ENCODE data around the gene YIPF6. TPM values are rescaled to one million over a fixed set of nuclear protein-coding genes. Genes with fewer than 3 reads are reported as not detected.
"Not testable (repeated sequence)": the region's sequence is repeated elsewhere in the genome, so short reads cannot be mapped to it uniquely, and the experiment has no call there.

YIPF6 gene
- total RNA-seq, 1 donor from 2014 or later, result 29.4 TPM

- intact Hi-C loops (cut with DNase I), result no loop called here
- no peak for DNase-seq (ENCODE audit: low spot score)
Observed at GRCh38 chrX:68499543-68500504, 973 bp downstream of the YIPF6 start.

GRCh38 chrX:68503836-68504636, 5.2 kb downstream of the YIPF6 start:
- DNase-seq (ENCODE audit: low spot score), result no peak
- intact Hi-C loops (cut with DNase I), result no loop called here

- intact Hi-C loops (cut with DNase I), result no loop called here
- DNase-seq (ENCODE audit: low spot score), result no peak
Observed at GRCh38 chrX:68506649-68507048, 7.8 kb downstream of the YIPF6 start.

- DNase-seq (ENCODE audit: low spot score), result no peak
- intact Hi-C loops (cut with DNase I), result no loop called here
Observed at GRCh38 chrX:68508799-68509198, 9.9 kb downstream of the YIPF6 start.

- DNase-seq (ENCODE audit: low spot score), result no peak
- intact Hi-C loops (cut with DNase I), result loop anchor here (5.0 to 10.0 kb wide), 2 partner anchors 201 to 294 kb away; no protein-coding TSS in a partner anchor
Observed at GRCh38 chrX:68511255-68511654, 12.4 kb downstream of the YIPF6 start.

GRCh38 chrX:68524680-68525079, 25.8 kb downstream of the YIPF6 start:
- not testable (repeated sequence) for DNase-seq (ENCODE audit: low spot score)

GRCh38 chrX:68532831-68533533, 34.1 kb downstream of the YIPF6 start:
- no peak for DNase-seq (ENCODE audit: low spot score)
- intact Hi-C loops (cut with DNase I), result no loop called here

More at GRCh38 chrX:68524680-68525079, 25.8 kb downstream of the YIPF6 start:
- intact Hi-C loops (cut with DNase I), result not testable (repeated sequence)

- no peak for DNase-seq (ENCODE audit: low spot score)
- intact Hi-C loops (cut with DNase I), result no loop called here
Observed at GRCh38 chrX:68533656-68534055, 34.8 kb downstream of the YIPF6 start.

- intact Hi-C loops (cut with DNase I), result no loop called here
- DNase-seq (ENCODE audit: low spot score), result no peak
Observed at GRCh38 chrX:68534691-68535090, 35.8 kb downstream of the YIPF6 start.

GRCh38 chrX:68536429-68536828, 37.6 kb downstream of the YIPF6 start:
- no peak for DNase-seq (ENCODE audit: low spot score)
- intact Hi-C loops (cut with DNase I), result no loop called here

- DNase-seq (ENCODE audit: low spot score), result no peak
- intact Hi-C loops (cut with DNase I), result no loop called here
Observed at GRCh38 chrX:68536884-68537283, 38.0 kb downstream of the YIPF6 start.

- intact Hi-C loops (cut with DNase I), result no loop called here
- no peak for DNase-seq (ENCODE audit: low spot score)
Observed at GRCh38 chrX:68550193-68550592, 51.3 kb downstream of the YIPF6 start.

GRCh38 chrX:68556036-68556435, 57.2 kb downstream of the YIPF6 start:
- DNase-seq (ENCODE audit: low spot score), result no peak
- intact Hi-C loops (cut with DNase I), result no loop called here

GRCh38 chrX:68557126-68557525, 58.3 kb downstream of the YIPF6 start:
- DNase-seq (ENCODE audit: low spot score); intact Hi-C loops (cut with DNase I): not testable (repeated sequence)

GRCh38 chrX:68559905-68560304, 61.1 kb downstream of the YIPF6 start:
- intact Hi-C loops (cut with DNase I), result not testable (repeated sequence)

GRCh38 chrX:68568136-68568535, 69.3 kb downstream of the YIPF6 start:
- DNase-seq (ENCODE audit: low spot score), result no peak
- intact Hi-C loops (cut with DNase I), result no loop called here

More at GRCh38 chrX:68559905-68560304, 61.1 kb downstream of the YIPF6 start:
- DNase-seq (ENCODE audit: low spot score), result not testable (repeated sequence)

- DNase-seq (ENCODE audit: low spot score), result no peak
- intact Hi-C loops (cut with DNase I), result no loop called here
Observed at GRCh38 chrX:68570598-68570997, 71.7 kb downstream of the YIPF6 start.

- intact Hi-C loops (cut with DNase I), result no loop called here
- DNase-seq (ENCODE audit: low spot score), result no peak
Observed at GRCh38 chrX:68571292-68571609, 72.4 kb downstream of the YIPF6 start.

- no peak for DNase-seq (ENCODE audit: low spot score)
- intact Hi-C loops (cut with DNase I), result no loop called here
Observed at GRCh38 chrX:68571610-68572311, 72.9 kb downstream of the YIPF6 start.
